Heart left ventricle (tissue), 13 donors: Measurements from ENCODE around the gene ITGB8.

Experiments
- CTCF ChIP-seq, 12 donors: fragments of 200-600 bp; sonication (generic) in 4 of 12; IDR thresholded peaks; one replicate each; pipeline versions ENCODE4 v1.5.0 to v1.8.0; 2018 to 2022; ENCODE audit warnings: antibody characterized with exemption in 12 of 12, mild to moderate bottlenecking in 5 of 12
- POLR2A ChIP-seq, 2 donors: fragments of 450-650 bp; IDR thresholded peaks; one replicate each; pipeline ENCODE4 v1.6.1; 2017; ENCODE audit warnings: antibody characterized with exemption in 2 of 2, mild to moderate bottlenecking in 2 of 2, moderate library complexity in 2 of 2
- donor health status: ischemic (EF 13 %, LVEDD 7.1; RV severe dilation, severe dysfunction).
- donor health status: DM: no; HTN: yes; CAD: no.
- donor health status: DM: no; HTN: no; CAD: no.
- donor health status: ischemic (EF 25% LVEDD 6.9; RV normal size, moderate dysfunction).
- donor health status: ischemic (EF 25% LVEDD 5.7; RV mildly dilated, moderate dysfunction).
- donor health status: ischemic (EF 35%, LVEDD 5.7; RV mildly dilated, moderate dysfunction).
- donor health status: nonischemic (EF 11% LVEDD 7.7; RV severe dilation, severe dysfunction).
- donor health status: DM: yes; HTN: yes; CAD: no.
- donor health status: PGD.
- donor health status: ischemic (EF 29% LVEDD 5.4; RV normal size, mild dysfunction).
- donor health status: nonischemic (EF 23%, LVEDD 6.1; RV moderate dilation, normal function).

GRCh38 chr7:20293336-20293735, 37.4 kb upstream of the ITGB8 start:
- TF ChIP-seq CTCF (IDR thresholded peaks at IDR 0.05): no peak
- TF ChIP-seq POLR2A (IDR thresholded peaks at IDR 0.05): no peak
